Measurements from ENCODE around the gene NELL1.

Gene NELL1

DNA sequence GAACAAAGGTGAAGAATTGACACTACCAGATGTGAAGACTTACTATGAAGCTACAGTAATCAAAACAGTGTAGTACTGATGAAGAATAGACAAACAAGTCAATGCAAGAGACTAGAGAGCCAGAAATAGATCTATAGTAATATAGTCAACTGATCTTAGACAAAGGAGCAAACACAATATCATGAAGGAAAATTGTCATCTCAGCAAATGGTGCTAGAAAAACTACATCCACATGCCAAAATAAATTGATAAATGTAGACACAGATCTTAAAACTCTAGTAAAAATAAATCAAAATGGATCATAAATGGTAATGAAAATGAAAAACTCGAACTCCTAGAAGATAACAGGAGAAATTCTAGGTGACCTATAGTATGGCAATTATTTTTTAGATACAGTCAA, 609.5 kb downstream of the NELL1 start:
- Mint-ChIP-seq H3K27ac (no peak overlapping the region), H3K4me1 (no peaks in the 10 kb centered on the region), H3K9me3 (peaks cover 9% of the 10 kb centered on the region), H3K36me3 (ENCODE audit: low read depth) (no peaks in the 10 kb centered on the region), H3K27me3 (ENCODE audit: low read depth) (no peaks in the 10 kb centered on the region), H3K4me3 (no peak overlapping the region)
- TF ChIP-seq, protein P1, sequence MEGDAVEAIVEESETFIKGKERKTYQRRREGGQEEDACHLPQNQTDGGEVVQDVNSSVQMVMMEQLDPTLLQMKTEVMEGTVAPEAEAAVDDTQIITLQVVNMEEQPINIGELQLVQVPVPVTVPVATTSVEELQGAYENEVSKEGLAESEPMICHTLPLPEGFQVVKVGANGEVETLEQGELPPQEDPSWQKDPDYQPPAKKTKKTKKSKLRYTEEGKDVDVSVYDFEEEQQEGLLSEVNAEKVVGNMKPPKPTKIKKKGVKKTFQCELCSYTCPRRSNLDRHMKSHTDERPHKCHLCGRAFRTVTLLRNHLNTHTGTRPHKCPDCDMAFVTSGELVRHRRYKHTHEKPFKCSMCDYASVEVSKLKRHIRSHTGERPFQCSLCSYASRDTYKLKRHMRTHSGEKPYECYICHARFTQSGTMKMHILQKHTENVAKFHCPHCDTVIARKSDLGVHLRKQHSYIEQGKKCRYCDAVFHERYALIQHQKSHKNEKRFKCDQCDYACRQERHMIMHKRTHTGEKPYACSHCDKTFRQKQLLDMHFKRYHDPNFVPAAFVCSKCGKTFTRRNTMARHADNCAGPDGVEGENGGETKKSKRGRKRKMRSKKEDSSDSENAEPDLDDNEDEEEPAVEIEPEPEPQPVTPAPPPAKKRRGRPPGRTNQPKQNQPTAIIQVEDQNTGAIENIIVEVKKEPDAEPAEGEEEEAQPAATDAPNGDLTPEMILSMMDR (IDR thresholded peaks at IDR 0.05; ENCODE audit: unreplicated experiment in 3 of 3): no peak

DNA sequence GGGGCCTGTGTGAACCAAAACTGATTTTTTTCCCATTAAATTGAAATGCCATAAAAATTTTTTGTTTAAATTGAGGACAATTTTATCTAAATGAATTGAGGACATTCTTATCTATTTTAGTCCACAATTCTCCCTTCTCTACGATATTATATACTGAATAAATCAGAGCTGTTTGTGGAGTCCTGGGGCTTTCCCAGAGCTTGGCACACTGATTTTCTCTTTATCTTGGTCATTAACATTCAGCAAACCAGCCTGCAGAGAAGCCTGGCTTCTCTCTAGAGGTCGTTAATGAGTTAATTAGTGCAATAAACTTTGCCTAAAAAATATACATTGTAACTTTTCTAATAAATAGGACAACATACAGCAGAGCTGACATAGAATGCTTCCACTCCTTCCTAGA, 615.7 kb downstream of the NELL1 start:
- Mint-ChIP-seq H3K27me3 (ENCODE audit: low read depth) (no peaks in the 10 kb centered on the region), H3K9me3 (no peaks in the 10 kb centered on the region), H3K36me3 (ENCODE audit: low read depth) (no peaks in the 10 kb centered on the region), H3K4me1 (peaks cover 13% of the 10 kb centered on the region), H3K4me3 (no peak overlapping the region), H3K27ac (peak overlapping the region; percentile 82 to 97 (median 90))
- TF ChIP-seq, protein P1 (IDR thresholded peaks at IDR 0.05; ENCODE audit: unreplicated experiment in 3 of 3): no peak

DNA sequence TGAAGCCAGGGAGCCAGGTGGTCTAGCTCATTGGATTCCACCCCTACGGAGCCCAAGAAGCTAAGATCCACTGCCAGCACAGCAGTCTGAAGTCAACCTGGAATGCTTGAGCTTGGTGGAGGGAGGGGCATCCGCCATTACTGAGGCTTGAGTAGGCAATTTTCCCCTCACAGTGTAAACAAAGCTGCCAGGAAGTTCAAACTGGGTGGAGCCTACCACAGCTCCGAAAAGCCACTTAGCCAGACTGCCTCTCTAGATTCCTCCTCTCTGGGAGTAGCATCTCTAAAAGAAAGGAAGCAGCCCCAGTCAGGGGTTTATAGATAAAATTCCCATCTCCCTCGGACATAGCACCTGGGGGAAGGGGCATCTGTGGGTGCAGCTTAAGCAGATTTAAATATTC, 620.3 kb downstream of the NELL1 start:
- Mint-ChIP-seq H3K27ac (no peak overlapping the region), H3K9me3 (peaks cover 16% of the 10 kb centered on the region), H3K4me1 (peaks cover 13% of the 10 kb centered on the region), H3K27me3 (ENCODE audit: low read depth) (no peaks in the 10 kb centered on the region), H3K36me3 (ENCODE audit: low read depth) (no peaks in the 10 kb centered on the region), H3K4me3 (no peak overlapping the region)
- TF ChIP-seq, protein P1 (IDR thresholded peaks at IDR 0.05; ENCODE audit: unreplicated experiment in 3 of 3): no peak

DNA sequence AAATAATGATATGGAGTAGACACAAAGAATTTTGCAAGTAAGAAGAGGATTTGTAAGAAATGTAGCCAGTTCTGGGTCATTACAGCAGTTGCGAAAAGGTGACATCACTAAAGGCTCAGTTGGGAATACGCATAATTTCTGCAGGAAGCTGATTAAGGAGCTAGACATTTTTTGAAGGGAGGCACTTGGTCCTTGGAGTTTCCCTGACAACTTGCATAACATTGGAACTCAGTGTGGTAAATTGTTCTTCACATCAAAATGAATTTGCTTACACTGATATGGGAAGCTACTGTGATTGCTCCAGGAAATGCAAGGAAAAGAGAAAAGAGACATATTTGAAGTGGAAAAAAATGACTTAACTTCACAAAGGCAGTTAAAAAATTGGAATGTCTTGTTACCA, 626.1 kb downstream of the NELL1 start:
- Mint-ChIP-seq H3K4me3 (no peak overlapping the region), H3K36me3 (ENCODE audit: low read depth) (no peaks in the 10 kb centered on the region), H3K27me3 (ENCODE audit: low read depth) (no peaks in the 10 kb centered on the region), H3K4me1 (no peaks in the 10 kb centered on the region), H3K27ac (no peak overlapping the region), H3K9me3 (peaks cover 13% of the 10 kb centered on the region)
- TF ChIP-seq, protein P1 (IDR thresholded peaks at IDR 0.05; ENCODE audit: unreplicated experiment in 3 of 3): no peak

DNA sequence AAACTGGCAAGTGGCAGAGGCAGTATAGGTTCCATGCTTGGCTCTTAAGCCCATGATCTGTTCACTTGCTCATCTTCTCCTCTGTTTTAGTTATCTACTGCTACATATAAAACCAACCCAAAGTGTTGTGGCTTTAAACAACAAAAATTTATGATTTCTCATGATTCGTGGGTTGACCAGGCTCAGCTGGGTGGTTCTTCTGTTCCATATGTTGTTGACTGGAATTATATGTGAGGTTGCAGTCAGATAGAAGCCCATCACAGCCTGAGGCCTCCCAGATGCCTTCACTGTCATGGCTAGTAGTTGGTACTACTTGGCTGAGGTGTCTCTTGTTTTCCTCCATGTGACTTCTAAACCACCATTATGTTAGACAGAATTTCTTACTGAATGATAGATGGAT, 632.6 kb downstream of the NELL1 start:
- TF ChIP-seq, protein P1 (IDR thresholded peaks at IDR 0.05; ENCODE audit: unreplicated experiment in 3 of 3): no peak
- H3K27me3 Mint-ChIP-seq (ENCODE audit: low read depth): no peaks in the 10 kb centered on the region
- no peak overlapping the region for H3K4me3 Mint-ChIP-seq
- no peak overlapping the region for H3K27ac Mint-ChIP-seq
- no peaks in the 10 kb centered on the region for H3K4me1 Mint-ChIP-seq
- no peaks in the 10 kb centered on the region for H3K36me3 Mint-ChIP-seq (ENCODE audit: low read depth)
- H3K9me3 Mint-ChIP-seq: no peaks in the 10 kb centered on the region

DNA sequence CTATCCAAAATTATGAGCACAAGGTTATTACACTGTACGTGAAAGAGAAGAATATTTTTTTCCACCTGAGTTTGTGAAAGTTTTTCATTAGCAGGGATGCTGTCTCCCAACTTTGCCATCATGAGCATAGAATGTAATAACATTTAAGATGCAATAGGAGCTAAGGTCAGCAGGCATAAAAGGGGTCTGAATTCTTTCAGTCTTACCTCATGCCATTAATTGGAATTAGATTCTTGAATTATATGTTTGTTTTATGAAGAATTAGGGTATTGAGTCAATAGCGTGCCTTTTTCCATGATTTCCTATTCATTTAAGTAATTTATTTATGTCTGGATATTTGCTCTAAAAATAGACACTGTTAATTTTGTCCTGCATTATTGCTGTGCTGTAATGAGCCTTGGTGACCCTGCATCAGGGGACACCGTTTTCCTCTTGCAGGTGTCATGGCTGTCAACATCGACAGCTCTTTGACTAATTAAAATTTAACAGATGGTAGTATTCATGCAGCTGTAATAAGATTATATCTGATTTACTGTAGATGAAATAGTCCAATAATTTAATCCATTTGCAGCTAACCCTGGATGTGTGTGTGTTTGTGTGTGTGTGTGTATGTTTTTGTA, 637.5 kb downstream of the NELL1 start:
- no peak overlapping the region for H3K4me3 Mint-ChIP-seq
- TF ChIP-seq, protein P1 (IDR thresholded peaks at IDR 0.05; ENCODE audit: unreplicated experiment in 3 of 3): no peak

More for the DNA sequence above, 637.5 kb downstream of the NELL1 start:
- Mint-ChIP-seq H3K36me3 (ENCODE audit: low read depth) (no peaks in the 10 kb centered on the region), H3K4me1 (no peaks in the 10 kb centered on the region), H3K9me3 (no peaks in the 10 kb centered on the region), H3K27ac (no peak overlapping the region), H3K27me3 (ENCODE audit: low read depth) (no peaks in the 10 kb centered on the region)
